Stimulated activated CD8-positive, alpha-beta memory T cell treated with anti-CD3 and anti-CD28 coated beads, Interleukin-12 subunit alpha, Interleukin-12 subunit beta, amount 100 ng/mL, for 24 hours (primary cell): ENCODE data around the gene RMND5B.
"Not testable (repeated sequence)": the region's sequence is repeated elsewhere in the genome, so short reads cannot be mapped to it uniquely, and the experiment has no call there.

Source experiments
- DNase-seq: peaks from one replicate; pipeline ENCODE4 v3.0.0-alpha.2; 2020; ENCODE audit errors: extremely low read depth

Gene RMND5B, protein sequence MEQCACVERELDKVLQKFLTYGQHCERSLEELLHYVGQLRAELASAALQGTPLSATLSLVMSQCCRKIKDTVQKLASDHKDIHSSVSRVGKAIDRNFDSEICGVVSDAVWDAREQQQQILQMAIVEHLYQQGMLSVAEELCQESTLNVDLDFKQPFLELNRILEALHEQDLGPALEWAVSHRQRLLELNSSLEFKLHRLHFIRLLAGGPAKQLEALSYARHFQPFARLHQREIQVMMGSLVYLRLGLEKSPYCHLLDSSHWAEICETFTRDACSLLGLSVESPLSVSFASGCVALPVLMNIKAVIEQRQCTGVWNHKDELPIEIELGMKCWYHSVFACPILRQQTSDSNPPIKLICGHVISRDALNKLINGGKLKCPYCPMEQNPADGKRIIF

GRCh38 chr5:178130576-178131445 lies at the start of gene RMND5B:
TSS of gene RMND5B (plus strand) at chr5:178131014. CDS start at chr5:178138120, 7,106 bp downstream.
- peak; percentile 64 for DNase-seq

DNA sequence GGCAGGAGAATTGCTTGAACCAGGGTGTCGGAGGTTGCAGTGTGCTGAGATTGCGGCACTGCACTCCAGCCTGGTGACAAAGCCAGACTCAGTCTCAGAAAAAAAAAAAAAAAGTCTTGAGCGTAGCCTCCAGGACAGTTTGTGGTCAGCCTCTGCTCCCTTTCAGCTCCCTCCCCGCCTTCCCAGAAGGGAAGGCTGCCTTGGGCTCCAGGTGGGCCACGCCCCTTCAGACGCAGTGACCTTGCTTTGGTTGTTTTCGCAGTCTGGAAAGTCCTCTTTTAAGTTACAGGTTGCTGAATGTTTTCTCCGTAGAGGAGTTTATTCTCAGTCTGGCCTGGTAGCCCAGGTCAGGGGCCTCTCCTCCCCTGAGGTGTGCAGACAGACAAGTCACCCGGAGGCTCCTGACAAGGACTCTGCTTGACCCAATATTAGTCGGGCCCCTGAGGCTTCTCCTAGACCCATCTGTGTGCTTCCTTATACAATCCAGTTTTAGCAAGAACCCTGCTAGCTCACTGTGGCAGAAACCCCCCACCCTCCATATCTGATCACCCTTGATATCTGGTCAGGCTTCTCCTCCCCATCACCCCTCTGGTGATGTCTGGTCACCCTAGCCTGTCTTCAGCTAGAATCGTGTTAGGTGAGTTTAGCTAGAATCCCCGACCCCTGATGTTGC lies 49.1 kb upstream of the RMND5B start:
- no peak for DNase-seq

- no peak for DNase-seq
Observed at GRCh38 chr5:178083922-178084321, 46.9 kb upstream of the RMND5B start.

DNA sequence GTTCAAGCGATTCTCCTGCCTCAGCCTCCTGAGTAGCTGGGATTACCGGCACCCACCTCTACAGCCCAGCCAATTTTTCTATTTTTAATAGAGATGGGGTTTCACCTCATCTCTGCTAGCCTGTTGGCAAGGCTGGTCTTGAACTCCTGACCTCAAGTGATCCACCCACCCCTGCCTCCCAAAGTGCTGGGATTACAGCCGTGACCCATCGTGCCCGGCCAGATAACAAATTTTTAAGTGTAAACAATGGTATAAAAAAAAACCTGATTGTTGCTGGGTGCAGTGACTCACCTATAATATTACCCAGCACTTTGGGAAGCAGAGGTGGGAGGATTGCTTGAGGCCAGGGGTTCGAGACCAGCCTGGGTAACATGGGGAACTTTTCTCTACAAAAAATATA lies 45.5 kb upstream of the RMND5B start:
- DNase-seq, result no peak

DNA sequence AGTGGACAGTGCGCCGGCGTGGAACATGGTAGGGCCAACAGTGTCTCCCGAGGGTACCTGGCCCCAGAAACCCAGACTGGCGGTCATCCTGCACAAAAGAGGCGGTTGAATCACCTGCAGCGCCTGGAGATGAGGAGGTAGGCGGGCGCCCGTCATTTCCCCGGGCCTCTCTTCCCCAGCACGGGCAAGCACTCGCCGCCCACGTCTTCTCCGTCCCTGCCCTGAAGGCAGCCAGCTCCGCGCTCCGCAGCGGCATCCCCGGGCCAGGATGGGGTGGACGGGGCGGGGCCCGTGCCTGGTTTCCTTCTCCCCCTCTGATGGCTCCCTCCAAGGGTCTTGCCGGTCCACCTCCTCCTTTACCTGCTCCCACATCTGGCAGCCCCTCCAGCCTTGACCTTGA lies 44.5 kb upstream of the RMND5B start:
- no peak for DNase-seq

DNA sequence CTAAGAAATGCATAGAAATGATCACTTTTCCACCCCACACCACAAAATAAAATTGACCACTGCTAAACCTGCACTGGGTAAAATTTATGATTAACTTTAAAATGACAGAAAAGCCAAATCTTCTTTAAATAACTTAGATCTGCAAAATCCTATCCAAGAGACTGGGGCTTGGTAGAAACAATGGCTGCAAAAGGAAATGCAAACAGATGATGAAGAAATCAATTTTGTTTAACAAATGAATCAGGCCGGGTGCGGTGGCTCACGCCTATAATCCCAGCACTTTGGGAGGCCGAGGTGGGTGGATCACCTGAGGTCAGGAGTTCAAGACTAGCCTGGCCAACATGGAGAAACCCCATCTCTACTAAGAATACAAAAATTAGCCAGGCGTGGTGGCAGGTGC lies 43.6 kb upstream of the RMND5B start:
- DNase-seq, result not testable (repeated sequence)

- no peak for DNase-seq
Observed at GRCh38 chr5:178090856-178091255, 40.0 kb upstream of the RMND5B start.

GRCh38 chr5:178093134-178093533 lies 37.7 kb upstream of the RMND5B start:
- no peak for DNase-seq

DNA sequence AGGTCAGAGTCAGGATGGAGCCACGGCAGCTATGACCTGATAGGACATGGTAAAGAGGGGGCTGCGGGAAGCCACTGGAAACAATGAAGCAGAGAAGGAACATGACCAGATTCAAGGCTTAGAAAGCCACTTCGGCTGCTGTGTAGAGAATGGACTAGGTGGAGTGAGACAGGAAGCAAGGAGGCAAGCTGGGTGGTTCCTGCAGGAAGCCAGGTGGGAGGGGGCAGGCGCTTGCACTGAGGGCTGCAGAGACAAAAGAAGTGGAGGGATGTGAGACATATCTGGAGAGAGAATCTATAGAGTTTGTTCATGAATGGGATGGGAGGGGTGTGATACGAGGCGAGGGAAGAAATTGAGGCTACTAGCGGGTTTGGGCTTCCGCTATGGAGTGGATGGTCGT lies 36.5 kb upstream of the RMND5B start:
- no peak for DNase-seq

DNA sequence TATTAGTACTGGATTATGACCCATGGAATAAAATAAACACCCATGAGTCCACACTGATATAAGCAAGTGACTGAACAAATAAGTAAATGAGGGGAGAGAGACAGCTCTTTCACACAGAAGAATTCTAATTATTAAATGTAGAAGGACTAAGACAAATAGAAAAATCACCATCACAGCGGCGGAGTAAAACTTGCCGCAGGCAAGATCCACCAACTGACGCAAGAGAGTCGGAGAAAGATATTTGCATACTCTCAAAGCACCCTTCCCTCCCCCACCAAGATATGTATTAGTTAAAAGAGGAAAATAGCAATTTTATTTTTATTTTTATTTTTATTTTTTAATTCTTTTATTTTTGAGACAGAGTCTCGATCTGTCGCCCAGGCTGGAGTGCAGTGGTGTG lies 32.1 kb upstream of the RMND5B start:
- no peak for DNase-seq

DNA sequence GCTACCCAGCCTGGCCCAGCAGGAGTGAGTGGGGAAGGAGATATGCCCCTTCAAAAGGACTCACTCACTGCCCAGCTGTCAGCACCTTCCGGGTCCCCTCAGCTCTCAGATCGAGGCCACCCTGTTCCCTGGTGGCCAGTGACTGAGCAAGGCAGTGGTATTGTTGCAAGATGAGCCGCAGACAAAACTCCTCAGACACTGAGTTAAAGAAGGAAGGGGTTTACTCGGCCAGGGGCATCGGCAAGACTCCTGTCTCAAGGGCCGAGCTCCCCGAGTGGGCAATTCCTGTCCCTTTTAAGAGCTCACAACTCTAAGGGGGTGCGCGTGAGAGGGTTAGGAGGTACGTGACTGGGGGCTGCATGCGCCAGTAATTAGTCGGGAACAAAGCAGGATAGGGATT lies 27.2 kb upstream of the RMND5B start:
- no peak for DNase-seq

DNA sequence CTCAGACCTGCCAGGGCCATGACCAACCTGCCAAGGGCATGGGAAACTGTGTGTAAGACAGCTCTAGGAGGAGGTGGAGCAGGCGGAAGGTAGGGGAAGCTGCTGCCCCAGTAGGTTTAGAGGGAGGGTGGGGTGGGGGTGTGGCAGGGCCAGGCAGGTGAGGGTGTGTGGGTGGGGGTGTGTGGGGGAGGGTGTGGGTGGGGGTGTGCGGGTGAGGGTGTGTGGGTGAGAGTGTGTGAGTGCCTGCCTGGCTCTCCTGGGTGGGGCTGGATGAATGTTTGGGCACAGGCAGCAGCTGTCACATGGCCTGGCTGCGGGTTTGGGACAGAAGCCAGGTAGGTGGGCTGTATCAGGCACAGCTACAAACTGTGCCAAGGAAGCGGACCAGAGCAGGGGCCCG lies 26.3 kb upstream of the RMND5B start:
- DNase-seq, result no peak

DNA sequence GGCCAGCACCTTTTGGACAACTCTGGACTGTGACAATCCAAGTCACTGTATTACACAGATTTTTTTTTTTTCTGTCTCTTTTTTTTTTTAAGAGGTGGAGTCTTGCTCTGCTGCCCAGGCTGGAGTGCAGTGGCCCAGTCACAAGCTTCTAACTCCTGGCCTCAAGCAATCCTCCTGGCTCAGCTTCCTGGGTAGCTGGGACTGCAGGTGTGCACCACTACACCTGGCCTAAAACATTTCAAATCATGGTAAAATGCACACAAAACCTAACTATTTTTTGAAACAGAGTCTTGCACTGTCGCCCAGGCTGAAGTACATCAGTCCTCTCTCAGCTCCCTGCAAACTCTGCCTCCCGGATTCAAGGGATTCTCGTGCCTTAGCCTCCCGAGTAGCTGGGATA lies 24.7 kb upstream of the RMND5B start:
- no peak for DNase-seq

GRCh38 chr5:178106556-178107239 lies 24.1 kb upstream of the RMND5B start:
- DNase-seq, result no peak

DNA sequence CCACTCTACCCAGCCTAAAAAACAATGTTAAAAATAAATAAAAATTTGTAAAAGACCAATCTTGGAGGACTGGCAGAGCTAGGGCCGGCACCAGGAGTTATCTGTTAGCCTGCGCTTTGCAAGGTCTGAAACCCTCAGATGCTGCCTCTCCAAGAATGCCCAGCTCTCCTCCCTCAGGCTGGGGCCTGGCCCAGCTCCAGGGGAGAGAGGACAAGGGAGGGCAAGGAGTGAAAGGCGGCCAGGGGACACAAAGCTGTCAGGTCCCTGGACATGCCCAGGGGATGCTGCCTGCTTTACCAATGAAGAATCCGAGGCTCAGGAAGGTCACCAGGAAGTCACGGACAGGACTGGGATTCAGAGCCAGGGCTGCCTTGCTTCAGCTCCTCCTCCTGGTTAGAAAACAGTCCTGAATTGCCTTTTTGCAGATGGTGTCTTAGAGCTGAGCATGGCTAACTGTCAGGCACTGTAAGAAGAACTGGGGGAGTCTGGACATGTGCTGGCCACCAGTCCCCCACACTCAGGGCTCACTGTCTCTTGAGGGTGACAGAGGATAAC lies 23.0 kb upstream of the RMND5B start:
- DNase-seq, result no peak

DNA sequence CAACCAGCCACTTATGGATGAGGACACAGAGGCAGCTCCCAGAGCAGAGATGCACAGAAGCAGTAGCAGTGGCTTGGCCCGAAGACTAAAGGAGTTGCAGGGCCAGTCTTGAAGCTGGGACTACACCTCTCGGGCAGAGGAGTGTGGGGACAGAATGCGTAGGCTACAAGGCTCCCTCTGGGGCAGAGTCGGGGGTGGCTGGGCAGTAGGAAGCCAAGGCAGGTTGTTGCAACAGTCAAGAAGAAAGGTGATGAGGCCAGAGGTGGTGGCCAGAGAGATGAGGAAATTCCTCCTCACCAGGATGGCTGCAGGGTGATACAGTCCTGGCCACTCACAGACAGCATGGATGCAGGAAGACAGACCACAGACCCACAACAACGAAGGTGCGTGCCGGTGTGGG lies 22.4 kb upstream of the RMND5B start:
- DNase-seq, result no peak

- no peak for DNase-seq
Observed at GRCh38 chr5:178108966-178109365, 21.8 kb upstream of the RMND5B start.

DNA sequence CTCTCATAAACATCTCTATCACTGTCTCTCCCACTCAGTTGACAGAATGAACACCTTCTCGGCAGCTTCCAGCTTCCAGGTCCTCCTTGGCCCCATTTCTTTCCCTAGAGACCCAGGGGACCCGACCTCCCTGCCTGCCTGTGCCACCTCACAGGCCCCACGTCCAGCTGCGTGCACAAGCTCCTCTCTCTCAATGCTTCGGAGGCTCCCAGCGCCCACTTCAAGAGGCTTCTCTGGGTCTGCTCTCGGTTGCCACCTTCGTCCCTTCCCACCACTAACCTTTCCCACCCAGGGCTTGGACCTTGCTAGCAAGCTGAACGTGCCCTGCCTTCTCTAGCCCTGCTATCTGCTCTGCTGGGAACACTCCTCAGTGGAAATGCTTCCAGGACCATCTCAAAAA lies 20.3 kb upstream of the RMND5B start:
- no peak for DNase-seq

DNA sequence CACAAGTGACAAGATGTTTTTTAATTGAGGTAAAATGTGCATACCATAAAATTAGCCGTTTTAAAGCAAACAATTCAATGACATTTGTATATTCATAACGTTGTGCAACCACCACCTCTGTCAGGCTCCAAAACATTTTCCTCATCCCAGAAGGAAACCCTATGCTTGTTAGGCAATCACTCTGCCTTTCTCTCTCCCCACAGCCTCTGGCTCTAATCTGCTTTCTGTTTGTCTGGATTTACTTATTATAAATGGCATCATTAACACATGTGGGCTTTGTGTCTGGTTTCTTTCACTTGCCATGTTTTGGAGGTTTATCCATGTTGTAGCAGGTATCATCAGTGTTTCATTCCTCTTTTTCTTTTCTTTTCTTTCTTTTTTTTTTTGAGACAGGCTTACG lies 18.9 kb upstream of the RMND5B start:
- DNase-seq, result no peak

- no peak for DNase-seq
Observed at GRCh38 chr5:178112545-178112944, 18.3 kb upstream of the RMND5B start.

- DNase-seq, result peak; percentile 59
Observed at GRCh38 chr5:178113141-178113787, 17.6 kb upstream of the RMND5B start, which contains the start of gene N4BP3. TSS of gene N4BP3 (plus strand) at chr5:178113532. CDS start at chr5:178119584, 6,052 bp downstream.
